OCI-LY7 (cell line): ENCODE results near the gene FAM227B. TPM values are rescaled to one million over a fixed set of nuclear protein-coding genes. Genes with fewer than 3 reads are reported as not detected.

Experiments used
- BruUV-seq: library from RNA; stranded (reverse); fragments of 400-500 nt; replicated peaks from 2 replicates; lab custom pipeline; 2021; lab: Mats Ljungman, UMichigan
- CTCF ChIA-PET: fragments of 300-600 bp; sonication (Branson Sonifier 250); formaldehyde crosslinking; loops from one replicate; lab custom pipeline; 2022; ENCODE audit warnings: antibody characterized with exemption; ENCODE audit not compliant: unreplicated experiment; lab: Charles Lee
- POLR2A ChIA-PET: fragments of 300-600 bp; sonication (Branson Sonifier 250); formaldehyde crosslinking; loops from one replicate; lab custom pipeline; 2022; ENCODE audit warnings: antibody characterized with exemption; lab: Charles Lee
- DNase-seq: peaks from one replicate; pipeline ENCODE4 v3.0.0-alpha.2; 2015; ENCODE audit warnings: low spot score
- H2AFZ ChIP-seq: fragments of 200-600 bp; sonication (generic), shearing (Covaris generic); 2 replicates; pipeline ENCODE4 v1.6.1; 2014; ENCODE audit warnings: mild to moderate bottlenecking, antibody characterized with exemption, low read length, moderate library complexity
- H3K27ac ChIP-seq: fragments of 200-600 bp; sonication (generic); 2 replicates; pipeline ENCODE4 v1.5.1; 2014; ENCODE audit warnings: mixed run types, low read depth, mild to moderate bottlenecking, moderate library complexity, low read length, inconsistent platforms; ENCODE audit not compliant: poor library complexity, severe bottlenecking
- H3K36me3 ChIP-seq: fragments of 200-600 bp; sonication (generic); 2 replicates; pipeline ENCODE4 v1.6.1; 2014; ENCODE audit warnings: mild to moderate bottlenecking, antibody characterized with exemption, low read length, moderate library complexity, mixed read lengths; ENCODE audit not compliant: insufficient read depth
- H3K4me1 ChIP-seq: fragments of 200-600 bp; sonication (generic); 2 replicates; pipeline ENCODE4 v1.5.1; 2014; ENCODE audit warnings: mild to moderate bottlenecking, low read length; ENCODE audit not compliant: insufficient read depth, poor library complexity, severe bottlenecking
- H3K4me2 ChIP-seq: fragments of 200-600 bp; sonication (generic); 2 replicates; pipeline ENCODE4 v1.6.1; 2014; ENCODE audit warnings: mild to moderate bottlenecking, low read length
- H3K4me3 ChIP-seq: fragments of 200-600 bp; sonication (generic); 2 replicates; pipeline ENCODE4 v1.5.1; 2014; ENCODE audit warnings: mild to moderate bottlenecking, low read depth, low read length; ENCODE audit not compliant: poor library complexity, severe bottlenecking
- H3K79me2 ChIP-seq: fragments of 200-600 bp; sonication (generic); 2 replicates; pipeline ENCODE4 v1.6.1; 2016; ENCODE audit warnings: low read depth, mild to moderate bottlenecking, low read length, moderate library complexity, mixed read lengths; ENCODE audit not compliant: insufficient read depth
- H3K9me2 ChIP-seq: fragments of 200-600 bp; sonication (generic); 2 replicates; pipeline ENCODE4 v1.6.1; 2016; ENCODE audit warnings: mild to moderate bottlenecking, low read length, mixed read lengths; ENCODE audit not compliant: insufficient read depth
- H3K9me3 ChIP-seq: fragments of 200-600 bp; sonication (generic); 2 replicates; pipeline ENCODE4 v1.6.1; 2014; ENCODE audit warnings: mild to moderate bottlenecking, mixed run types, low read length, mixed read lengths
- H4K20me1 ChIP-seq: fragments of 200-600 bp; sonication (generic); 2 replicates; pipeline ENCODE4 v1.6.1; 2014; ENCODE audit warnings: mild to moderate bottlenecking, antibody characterized with exemption, low read length, moderate library complexity, mixed read lengths; ENCODE audit not compliant: insufficient read depth
- CTCF ChIP-seq: fragments of 200-600 bp; sonication (generic); conservative IDR thresholded peaks from 2 replicates; pipeline ENCODE4 v1.5.1; 2014; ENCODE audit warnings: mild to moderate bottlenecking, antibody characterized with exemption, low read length, moderate library complexity, mixed read lengths
- EZH2phosphoT487 ChIP-seq: fragments of 200-600 bp; sonication (generic); IDR thresholded peaks from 2 replicates; pipeline ENCODE4 v1.6.1; 2018; ENCODE audit warnings: low read depth, borderline replicate concordance, mild to moderate bottlenecking, mixed run types, antibody characterized with exemption, low read length, moderate library complexity, mixed read lengths
- intact Hi-C: fragments of 100-400 bp; cut with micrococcal nuclease; formaldehyde crosslinking; loops from one replicate; pipeline ENCODE4 v1.10.0; 2022; ENCODE audit not compliant: unreplicated experiment
- total RNA-seq, 2 experiments: library from RNA; depleted of rRNA in 1 of 2; stranded (reverse); fragments of >200 nt in 1 of 2; shearing (Covaris generic) in 1 of 2; gene quantifications; 2 replicates each; pipeline ENCODE4 v1.2.3, GENCODE V29; 2014 to 2022

FAM227B gene
- total RNA-seq, 2 experiments from 2014 or later: 2.9 to 6.2 TPM

- no TSS peak for BruUV-seq
These were observed 168.0 kb downstream of the FAM227B start for GRCh38 chr15:49452595-49452994.

GRCh38 chr15:49441816-49442215 is 178.8 kb downstream of the FAM227B start:
- CTCF ChIA-PET: no interaction called here

More at GRCh38 chr15:49452595-49452994, 168.0 kb downstream of the FAM227B start:
- Histone ChIP-seq H3K4me2 (no peak overlapping the region), H3K4me1 (no peaks in the 10 kb centered on the region), H3K79me2 (no peaks in the 10 kb centered on the region), H2AFZ (no peak overlapping the region), H3K4me3 (no peak overlapping the region), H4K20me1 (no peaks in the 10 kb centered on the region; the same call in 1 of the 2 replicates), H3K9me2 (no peaks in the 10 kb centered on the region), H3K27ac (no peak overlapping the region), H3K9me3 (no peaks in the 10 kb centered on the region), H3K36me3 (no peaks in the 10 kb centered on the region)
- ChIA-PET POLR2A (no interaction called here), CTCF (no interaction called here)
- no peak for DNase-seq
- TF ChIP-seq EZH2phosphoT487 (no peak), CTCF (no peak)
- intact Hi-C loops: no loop called here

More at GRCh38 chr15:49441816-49442215, 178.8 kb downstream of the FAM227B start:
- no peak overlapping the region for H3K27ac ChIP-seq
- no peaks in the 10 kb centered on the region for H3K36me3 ChIP-seq
- no peaks in the 10 kb centered on the region for H3K4me1 ChIP-seq
- no peaks in the 10 kb centered on the region for H4K20me1 ChIP-seq
- POLR2A ChIA-PET: interaction anchor here (1.1 kb wide), 1 partner anchor 1735 kb away, joined by 5 read pairs; no protein-coding TSS in a partner anchor
- BruUV-seq: no TSS peak
- no peak overlapping the region for H3K4me3 ChIP-seq
- H3K79me2 ChIP-seq: no peaks in the 10 kb centered on the region
- no peaks in the 10 kb centered on the region for H3K9me2 ChIP-seq
- H3K9me3 ChIP-seq: no peaks in the 10 kb centered on the region
- intact Hi-C loops: no loop called here
- TF ChIP-seq CTCF (no peak), EZH2phosphoT487 (no peak)
- H2AFZ ChIP-seq: no peak overlapping the region
- no peak overlapping the region for H3K4me2 ChIP-seq
- DNase-seq: no peak
